ENCODE results near the gene EBF4.
A peak's percentile ranks its signal among the peaks of the same experiment; 100 is the strongest.
"Not testable (repeated sequence)": the region's sequence is repeated elsewhere in the genome, so short reads cannot be mapped to it uniquely, and the experiment has no call there.

Gene EBF4

DNA sequence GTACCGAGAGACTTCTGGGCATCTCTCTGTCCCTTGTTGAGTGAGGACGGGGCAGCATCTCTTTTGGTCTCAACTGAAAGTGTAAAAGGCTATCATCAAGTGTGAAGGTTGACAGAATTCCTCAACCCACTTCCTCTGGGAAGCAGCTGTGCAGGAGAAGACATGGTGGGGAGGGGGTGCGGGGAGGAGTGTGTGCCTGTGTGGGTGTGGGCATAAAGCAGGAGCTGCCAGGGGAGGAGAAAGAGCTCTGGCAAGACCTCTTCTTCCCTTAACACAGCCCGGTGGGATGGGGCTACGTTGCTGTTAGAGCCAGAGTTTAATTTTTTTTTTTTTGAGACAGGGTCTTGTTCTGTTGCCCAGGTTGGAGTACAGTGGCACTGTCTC, 76.0 kb downstream of the EBF4 start:
- Histone ChIP-seq H3K27ac (no peak overlapping the region), H4K20me1 (no peaks in the 10 kb centered on the region), H3K4me3 (no peak overlapping the region), H3K4me2 (peak overlapping the region in 3 of 11 experiments; percentile 1 to 18 (median 12); a peak in 1 of 22 replicates), H3K27me3 (no peaks in the 10 kb centered on the region), H3K36me3 (no peaks in the 10 kb centered on the region), H3K9ac (no peak overlapping the region), H3K9me3 (replicated peaks in 1 of 11) (no peaks in the 10 kb centered on the region), H3K4me1 (peaks cover 0 to 15% (median 10%) of the 10 kb centered on the region in 10 experiments; a peak in 12 of 20 replicates)
- no peak for TF ChIP-seq Cebpa-rat (IDR thresholded peaks at IDR 0.05)

GRCh38 chr20:2770091-2770490, 77.5 kb downstream of the EBF4 start:
- H3K9ac ChIP-seq; H3K27me3 ChIP-seq; H4K20me1 ChIP-seq; H3K36me3 ChIP-seq; H3K4me2 ChIP-seq; H3K4me3 ChIP-seq; H3K27ac ChIP-seq; H3K9me3 ChIP-seq (replicated peaks in 1 of 11): not testable (repeated sequence)
- peaks cover 0 to 15% (median 10%) of the 10 kb centered on the region in 10 experiments; a peak in 12 of 20 replicates for H3K4me1 ChIP-seq

DNA sequence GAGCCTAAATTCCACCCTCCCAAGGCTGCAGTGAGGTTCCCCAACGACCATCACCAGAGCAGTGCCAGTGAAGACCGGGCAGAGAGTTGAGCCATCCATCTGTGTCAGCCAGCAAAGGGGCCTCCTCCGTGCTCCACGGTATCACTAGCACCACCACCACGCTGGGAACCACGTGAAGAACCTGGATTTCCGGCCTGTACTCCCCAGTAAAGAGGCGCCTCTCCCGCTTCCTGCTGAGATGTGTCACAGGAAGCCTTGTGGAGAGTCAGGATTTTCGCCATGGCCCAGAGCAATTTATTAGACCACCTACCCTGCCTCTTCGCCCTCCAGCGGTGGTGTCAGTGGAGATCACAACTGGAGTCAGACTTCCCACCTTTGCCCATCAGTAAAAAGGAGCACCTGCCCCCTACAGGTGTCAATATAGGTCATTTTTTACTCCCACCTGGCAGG, 79.1 kb downstream of the EBF4 start:
- H3K4me2 ChIP-seq, result peak overlapping the region in 9 of 11 experiments; percentile 19 to 55 (median 35); a peak in 13 of 22 replicates
- no peaks in the 10 kb centered on the region for H4K20me1 ChIP-seq
- no peaks in the 10 kb centered on the region for H3K27me3 ChIP-seq
- H3K9me3 ChIP-seq (replicated peaks in 1 of 11), result peaks cover 7 to 18% (median 12%) of the 10 kb centered on the region in 11 experiments; a peak in 19 of 22 replicates
- H3K4me3 ChIP-seq, result no peak overlapping the region
- peaks cover 0 to 15% (median 10%) of the 10 kb centered on the region in 10 experiments; a peak in 12 of 20 replicates for H3K4me1 ChIP-seq
- no peak overlapping the region for H3K9ac ChIP-seq
- no peak for TF ChIP-seq Cebpa-rat (IDR thresholded peaks at IDR 0.05)
- no peaks in the 10 kb centered on the region for H3K36me3 ChIP-seq
- H3K27ac ChIP-seq, result no peak overlapping the region

DNA sequence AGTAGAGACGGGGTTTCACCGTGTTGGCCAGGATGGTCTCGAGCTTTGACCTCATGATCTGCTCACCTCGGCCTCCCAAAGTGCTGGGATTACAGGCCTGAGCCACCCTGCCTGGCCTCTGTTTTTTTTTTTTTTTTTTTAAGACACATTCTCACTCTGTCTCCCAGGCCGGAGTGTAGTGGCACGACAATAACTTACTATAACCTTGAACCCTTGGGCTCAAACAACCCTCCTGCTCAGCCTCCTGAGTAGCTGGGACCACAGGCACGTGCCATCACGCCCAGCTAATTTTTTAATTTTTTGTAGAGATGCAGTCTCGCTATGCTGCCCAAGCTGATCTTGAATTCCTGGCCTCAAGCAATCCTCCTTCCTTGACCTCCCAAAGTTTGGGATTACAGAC, 81.2 kb downstream of the EBF4 start:
- H3K9ac ChIP-seq, result no peak overlapping the region
- no peak overlapping the region for H3K4me3 ChIP-seq
- peaks cover 0 to 18% (median 7%) of the 10 kb centered on the region in 10 experiments; a peak in 12 of 20 replicates for H3K4me1 ChIP-seq
- no peaks in the 10 kb centered on the region for H4K20me1 ChIP-seq
- H3K27ac ChIP-seq, result no peak overlapping the region
- H3K36me3 ChIP-seq, result no peaks in the 10 kb centered on the region
- no peak overlapping the region for H3K4me2 ChIP-seq
- H3K27me3 ChIP-seq, result no peaks in the 10 kb centered on the region
- TF ChIP-seq Cebpa-rat (IDR thresholded peaks at IDR 0.05), result no peak
- peaks cover 7 to 19% (median 12%) of the 10 kb centered on the region in 11 experiments; a peak in 19 of 22 replicates for H3K9me3 ChIP-seq (replicated peaks in 1 of 11)

DNA sequence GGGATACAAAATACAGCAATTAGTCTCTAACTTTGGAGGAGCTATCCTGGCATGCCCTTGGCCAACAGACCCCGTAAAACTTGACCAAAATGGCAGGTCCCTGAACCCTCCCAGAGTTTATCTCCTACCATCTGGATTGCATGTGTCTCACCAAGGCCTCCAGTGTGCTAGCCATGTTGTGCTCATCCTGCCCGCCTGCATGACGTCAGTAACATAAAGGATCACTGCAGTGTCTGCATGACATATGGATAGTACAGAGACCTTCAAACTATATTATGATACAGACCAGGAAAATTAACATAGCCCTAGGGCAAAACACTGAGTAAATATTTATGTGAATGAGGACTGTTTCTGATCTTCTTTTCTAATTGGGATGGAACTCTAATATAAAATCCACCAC, 82.6 kb downstream of the EBF4 start:
- Histone ChIP-seq H3K36me3 (no peaks in the 10 kb centered on the region), H3K9me3 (replicated peaks in 1 of 11) (peaks cover 7 to 19% (median 12%) of the 10 kb centered on the region in 11 experiments; a peak in 19 of 22 replicates), H3K4me1 (peaks cover 0 to 23% (median 9%) of the 10 kb centered on the region in 10 experiments; a peak in 12 of 20 replicates), H3K27me3 (no peaks in the 10 kb centered on the region), H4K20me1 (no peaks in the 10 kb centered on the region), H3K4me2 (no peak overlapping the region), H3K9ac (no peak overlapping the region), H3K4me3 (no peak overlapping the region), H3K27ac (no peak overlapping the region)
- TF ChIP-seq Cebpa-rat (IDR thresholded peaks at IDR 0.05), result no peak

DNA sequence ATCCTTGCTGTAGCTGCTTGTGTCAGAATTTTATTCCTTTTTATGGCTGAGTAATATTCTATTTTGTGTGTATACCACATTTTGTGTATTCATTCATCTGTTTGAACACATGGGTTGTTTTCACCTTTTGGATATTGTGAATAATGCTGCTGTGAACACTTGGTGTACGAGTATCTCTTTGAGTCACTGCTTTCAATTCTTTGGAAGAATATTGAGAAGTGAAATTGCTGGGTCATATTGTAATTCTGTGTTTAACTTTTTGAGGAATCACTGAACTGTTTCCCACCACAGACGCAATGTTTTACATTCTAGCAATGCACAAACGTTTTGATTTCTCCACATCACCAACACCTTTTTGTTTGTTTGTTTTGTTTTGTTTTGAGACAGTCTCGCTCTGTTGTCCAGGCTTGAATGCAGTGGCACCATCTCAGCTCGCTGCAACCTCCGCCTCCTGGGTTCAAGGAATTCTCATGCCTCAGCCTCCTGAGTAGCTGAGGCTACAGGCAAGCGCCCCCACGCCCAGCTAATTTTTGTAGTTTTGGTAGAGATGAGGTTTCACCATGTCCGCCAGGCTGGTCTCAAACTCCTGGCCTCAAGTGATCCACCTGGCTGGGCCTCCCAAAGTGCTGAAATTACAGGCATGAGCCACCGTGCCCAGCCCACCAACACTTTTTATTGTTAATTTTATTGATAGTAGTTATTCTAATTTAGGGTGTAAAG, 86.2 kb downstream of the EBF4 start:
- peak overlapping the region in 5 of 11 experiments; percentile 2 to 46 (median 44); a peak in 5 of 22 replicates for H3K4me2 ChIP-seq
- H3K27me3 ChIP-seq, result no peaks in the 10 kb centered on the region
- H3K9ac ChIP-seq, result peak overlapping the region in 1 of 11 experiments; percentile 40; a peak in 2 of 22 replicates
- H3K27ac ChIP-seq, result peak overlapping the region in 3 of 11 experiments; percentile 47 to 61 (median 56); a peak in 5 of 22 replicates
- H3K36me3 ChIP-seq, result no peaks in the 10 kb centered on the region
- no peaks in the 10 kb centered on the region for H4K20me1 ChIP-seq
- no peak overlapping the region for H3K4me3 ChIP-seq
- TF ChIP-seq Cebpa-rat (IDR thresholded peaks at IDR 0.05), result no peak
- H3K4me1 ChIP-seq, result peaks cover 0 to 14% (median 2%) of the 10 kb centered on the region in 10 experiments; a peak in 8 of 20 replicates
- H3K9me3 ChIP-seq (replicated peaks in 1 of 11), result peaks cover 7 to 19% (median 12%) of the 10 kb centered on the region in 11 experiments; a peak in 19 of 22 replicates

DNA sequence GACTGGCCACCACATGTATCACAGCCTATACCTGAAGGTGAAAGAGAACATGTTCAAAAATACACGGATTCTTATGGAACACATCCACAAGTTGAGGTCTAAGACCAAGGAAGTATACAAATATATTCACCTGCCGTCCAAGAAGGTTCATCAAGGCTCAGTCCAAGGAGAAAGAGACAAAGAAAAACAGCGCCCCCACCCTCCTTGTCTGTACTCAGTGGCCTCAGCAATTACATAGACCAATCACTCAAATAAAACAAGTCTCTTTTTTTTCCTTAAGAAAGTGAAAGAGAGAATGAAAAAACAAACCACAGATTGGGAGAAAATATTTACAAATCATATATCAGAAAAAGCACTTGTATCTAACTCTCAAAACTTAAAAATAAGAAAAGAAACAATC, 88.4 kb downstream of the EBF4 start:
- H3K9me3 ChIP-seq (replicated peaks in 1 of 11), result peaks cover 1 to 9% (median 3%) of the 10 kb centered on the region in 11 experiments; a peak in 19 of 22 replicates
- peaks cover 0 to 14% (median 2%) of the 10 kb centered on the region in 10 experiments; a peak in 8 of 20 replicates for H3K4me1 ChIP-seq
- H3K9ac ChIP-seq, result no peak overlapping the region
- no peaks in the 10 kb centered on the region for H4K20me1 ChIP-seq
- no peaks in the 10 kb centered on the region for H3K27me3 ChIP-seq
- no peak overlapping the region for H3K4me2 ChIP-seq
- H3K36me3 ChIP-seq, result no peaks in the 10 kb centered on the region
- no peak overlapping the region for H3K4me3 ChIP-seq
- no peak for TF ChIP-seq Cebpa-rat (IDR thresholded peaks at IDR 0.05)
- no peak overlapping the region for H3K27ac ChIP-seq

GRCh38 chr20:2783908-2784566, 91.5 kb downstream of the EBF4 start:
- Histone ChIP-seq H3K9me3 (replicated peaks in 1 of 11) (no peaks in the 10 kb centered on the region), H3K27me3 (no peaks in the 10 kb centered on the region), H3K4me1 (peaks cover 0 to 2% (median under 1%) of the 10 kb centered on the region in 10 experiments; a peak in 8 of 20 replicates), H3K36me3 (no peaks in the 10 kb centered on the region), H3K4me2 (no peak overlapping the region), H3K4me3 (no peak overlapping the region), H3K27ac (no peak overlapping the region), H3K9ac (no peak overlapping the region), H4K20me1 (no peaks in the 10 kb centered on the region)
- TF ChIP-seq Cebpa-rat (IDR thresholded peaks at IDR 0.05), result no peak

DNA sequence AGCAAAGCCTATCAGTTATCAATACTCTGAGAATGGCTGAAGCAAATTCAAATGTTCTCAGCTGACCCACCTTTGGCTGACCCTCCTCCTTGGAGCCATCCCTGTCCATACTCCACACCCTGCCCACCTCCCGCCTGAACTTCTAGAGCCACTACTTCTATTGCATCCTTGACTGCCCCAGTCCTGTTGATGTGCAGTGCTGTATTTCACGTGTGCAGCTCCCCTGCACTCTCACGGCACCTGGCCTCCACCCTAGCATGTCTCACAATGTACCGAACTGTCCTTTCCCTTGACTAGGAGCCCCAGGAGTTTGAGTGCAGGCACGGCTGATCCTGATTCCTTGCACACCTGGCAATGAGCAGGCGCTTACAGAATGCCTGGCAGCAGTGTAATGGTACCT, 100.9 kb downstream of the EBF4 start:
- peaks cover 0 to 62% (median 48%) of the 10 kb centered on the region in 11 experiments; a peak in 18 of 22 replicates for H4K20me1 ChIP-seq
- H3K9ac ChIP-seq, result no peak overlapping the region
- peaks cover 10 to 82% (median 62%) of the 10 kb centered on the region in 11 experiments; a peak in 21 of 22 replicates for H3K36me3 ChIP-seq
- H3K4me2 ChIP-seq, result no peak overlapping the region
- H3K9me3 ChIP-seq (replicated peaks in 1 of 11), result no peaks in the 10 kb centered on the region
- H3K4me1 ChIP-seq, result peaks cover 14 to 37% (median 25%) of the 10 kb centered on the region in 10 experiments
- no peaks in the 10 kb centered on the region for H3K27me3 ChIP-seq
- no peak overlapping the region for H3K27ac ChIP-seq
- TF ChIP-seq Cebpa-rat (IDR thresholded peaks at IDR 0.05), result no peak
- no peak overlapping the region for H3K4me3 ChIP-seq

Data from BLaER1 treated with 17β-estradiol and CSF1 and Interleukin-3, amounts not matched to agents 10 nM and 100 nM (cell line).